Measurements from ENCODE around the gene S100PBP. TPM values are rescaled to one million over a fixed set of nuclear protein-coding genes. Genes with fewer than 3 reads are reported as not detected.

The S100PBP gene
- total RNA-seq, 1 donor from 2014 or later, result 43.3 TPM

DNA sequence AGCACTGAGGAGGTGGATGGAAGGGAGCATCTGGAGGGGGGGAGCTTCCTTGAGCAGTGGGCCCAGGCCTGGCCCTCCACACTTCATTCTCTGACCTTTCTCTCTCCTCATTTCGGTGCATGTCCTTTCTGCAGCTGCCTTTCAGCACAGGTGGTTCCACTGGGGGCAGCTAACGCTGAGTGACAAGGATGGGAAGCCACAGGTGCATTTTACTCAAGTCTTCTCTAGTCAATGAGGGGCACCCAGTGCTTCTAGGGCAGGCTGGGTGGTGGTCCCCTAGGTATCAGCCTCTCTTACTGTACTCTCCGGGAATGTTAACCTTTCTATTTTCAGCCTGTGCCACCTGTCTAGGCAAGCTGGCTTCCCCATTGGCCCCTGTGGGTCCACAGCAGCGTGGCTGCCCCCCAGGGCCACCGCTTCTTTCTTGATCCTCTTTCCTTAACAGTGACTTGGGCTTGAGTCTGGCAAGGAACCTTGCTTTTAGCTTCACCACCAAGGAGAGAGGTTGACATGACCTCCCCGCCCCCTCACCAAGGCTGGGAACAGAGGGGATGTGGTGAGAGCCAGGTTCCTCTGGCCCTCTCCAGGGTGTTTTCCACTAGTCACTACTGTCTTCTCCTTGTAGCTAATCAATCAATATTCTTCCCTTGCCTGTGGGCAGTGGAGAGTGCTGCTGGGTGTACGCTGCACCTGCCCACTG is 43.5 kb upstream of the S100PBP start:
- Mint-ChIP-seq H3K36me3 (ENCODE audit: low read depth, unreplicated experiment) (peaks cover 25% of the 10 kb centered on the region), H3K4me3 (ENCODE audit: unreplicated experiment) (peak overlapping the region; percentile 74), H3K9me3 (ENCODE audit: unreplicated experiment) (no peaks in the 10 kb centered on the region), H3K4me1 (ENCODE audit: unreplicated experiment) (peaks cover 14% of the 10 kb centered on the region), H3K27me3 (ENCODE audit: unreplicated experiment) (peaks cover 11% of the 10 kb centered on the region), H3K27ac (ENCODE audit: unreplicated experiment) (no peak overlapping the region)
- no peak for TF ChIP-seq CTCF (IDR thresholded peaks at IDR 0.05; ENCODE audit: unreplicated experiment)
- no peak for DNase-seq (ENCODE audit: low spot score)

DNA sequence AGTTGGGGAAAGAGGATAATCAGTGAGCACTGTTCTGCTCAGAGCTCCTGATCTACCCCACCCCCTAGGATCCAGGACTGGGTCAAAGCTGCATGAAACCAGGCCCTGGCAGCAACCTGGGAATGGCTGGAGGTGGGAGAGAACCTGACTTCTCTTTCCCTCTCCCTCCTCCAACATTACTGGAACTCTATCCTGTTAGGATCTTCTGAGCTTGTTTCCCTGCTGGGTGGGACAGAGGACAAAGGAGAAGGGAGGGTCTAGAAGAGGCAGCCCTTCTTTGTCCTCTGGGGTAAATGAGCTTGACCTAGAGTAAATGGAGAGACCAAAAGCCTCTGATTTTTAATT is 43.0 kb upstream of the S100PBP start:
- Mint-ChIP-seq H3K27ac (ENCODE audit: unreplicated experiment) (no peak overlapping the region), H3K27me3 (ENCODE audit: unreplicated experiment) (peaks cover 11% of the 10 kb centered on the region), H3K4me1 (ENCODE audit: unreplicated experiment) (peaks cover 14% of the 10 kb centered on the region), H3K4me3 (ENCODE audit: unreplicated experiment) (peak overlapping the region; percentile 74), H3K9me3 (ENCODE audit: unreplicated experiment) (no peaks in the 10 kb centered on the region), H3K36me3 (ENCODE audit: low read depth, unreplicated experiment) (peaks cover 22% of the 10 kb centered on the region)
- no peak for DNase-seq (ENCODE audit: low spot score)
- TF ChIP-seq CTCF (IDR thresholded peaks at IDR 0.05; ENCODE audit: unreplicated experiment), result no peak

GRCh38 chr1:32774950-32775634 is 42.4 kb upstream of the S100PBP start:
- peaks cover 14% of the 10 kb centered on the region for H3K4me1 Mint-ChIP-seq (ENCODE audit: unreplicated experiment)
- DNase-seq (ENCODE audit: low spot score), result no peak
- TF ChIP-seq CTCF (IDR thresholded peaks at IDR 0.05; ENCODE audit: unreplicated experiment), result no peak
- peaks cover 24% of the 10 kb centered on the region for H3K36me3 Mint-ChIP-seq (ENCODE audit: low read depth, unreplicated experiment)
- H3K9me3 Mint-ChIP-seq (ENCODE audit: unreplicated experiment), result no peaks in the 10 kb centered on the region
- H3K4me3 Mint-ChIP-seq (ENCODE audit: unreplicated experiment), result no peak overlapping the region
- H3K27me3 Mint-ChIP-seq (ENCODE audit: unreplicated experiment), result peaks cover 11% of the 10 kb centered on the region
- H3K27ac Mint-ChIP-seq (ENCODE audit: unreplicated experiment), result no peak overlapping the region

- H3K9me3 Mint-ChIP-seq (ENCODE audit: unreplicated experiment), result no peaks in the 10 kb centered on the region
- TF ChIP-seq CTCF (IDR thresholded peaks at IDR 0.05; ENCODE audit: unreplicated experiment), result no peak
- peaks cover 31% of the 10 kb centered on the region for H3K36me3 Mint-ChIP-seq (ENCODE audit: low read depth, unreplicated experiment)
- peaks cover 14% of the 10 kb centered on the region for H3K4me1 Mint-ChIP-seq (ENCODE audit: unreplicated experiment)
- no peak for DNase-seq (ENCODE audit: low spot score)
- H3K27ac Mint-ChIP-seq (ENCODE audit: unreplicated experiment), result no peak overlapping the region
- peaks cover 14% of the 10 kb centered on the region for H3K27me3 Mint-ChIP-seq (ENCODE audit: unreplicated experiment)
- no peak overlapping the region for H3K4me3 Mint-ChIP-seq (ENCODE audit: unreplicated experiment)
Observed at GRCh38 chr1:32775640-32776337, 41.7 kb upstream of the S100PBP start.

- Mint-ChIP-seq H3K27ac (ENCODE audit: unreplicated experiment) (no peak overlapping the region), H3K9me3 (ENCODE audit: unreplicated experiment) (no peaks in the 10 kb centered on the region), H3K4me1 (ENCODE audit: unreplicated experiment) (peaks cover 11% of the 10 kb centered on the region), H3K27me3 (ENCODE audit: unreplicated experiment) (peaks cover 7% of the 10 kb centered on the region), H3K36me3 (ENCODE audit: low read depth, unreplicated experiment) (peaks cover 26% of the 10 kb centered on the region), H3K4me3 (ENCODE audit: unreplicated experiment) (no peak overlapping the region)
- no peak for DNase-seq (ENCODE audit: low spot score)
- TF ChIP-seq CTCF (IDR thresholded peaks at IDR 0.05; ENCODE audit: unreplicated experiment), result no peak
Observed at GRCh38 chr1:32779242-32779641, 38.2 kb upstream of the S100PBP start.

Measured in endothelial cell (in vitro differentiated cells).